Endodermal cell (in vitro differentiated cells): Measurements from ENCODE around the gene NEBL. TPM values are rescaled to one million over a fixed set of nuclear protein-coding genes. Genes with fewer than 3 reads are reported as not detected.

Experiments
- DNase-seq: peaks from one replicate; pipeline ENCODE4 v3.0.0-alpha.2; 2017
- H3K27ac ChIP-seq: 2 replicates; pipeline ENCODE4 v1.5.1; 2013; ENCODE audit warnings: mild to moderate bottlenecking, low read depth, low read length, moderate library complexity
- H3K27me3 ChIP-seq: 2 replicates; pipeline ENCODE4 v1.6.1; 2013; ENCODE audit warnings: mild to moderate bottlenecking, low read length, moderate library complexity; ENCODE audit not compliant: insufficient read depth, control insufficient read depth, poor library complexity, severe bottlenecking
- H3K36me3 ChIP-seq: 2 replicates; pipeline ENCODE4 v1.7.0; 2013; ENCODE audit warnings: mild to moderate bottlenecking, low read length, moderate library complexity; ENCODE audit not compliant: control insufficient read depth, insufficient read depth
- H3K4me1 ChIP-seq: one replicate; pipeline ENCODE4 v1.7.0; 2013; ENCODE audit warnings: low read length; ENCODE audit not compliant: control insufficient read depth, insufficient read depth
- H3K4me3 ChIP-seq: 2 replicates; pipeline ENCODE4 v1.5.1; 2013; ENCODE audit warnings: mild to moderate bottlenecking, low read length, moderate library complexity
- H3K9ac ChIP-seq: 2 replicates; pipeline ENCODE4 v1.6.1; 2013; ENCODE audit warnings: mild to moderate bottlenecking, low read length, moderate library complexity; ENCODE audit not compliant: poor library complexity, severe bottlenecking; ENCODE audit errors: extremely low read depth
- H3K9me3 ChIP-seq: 2 replicates; pipeline ENCODE4 v1.6.1; 2013; ENCODE audit warnings: mild to moderate bottlenecking, low read length, moderate library complexity; ENCODE audit not compliant: control insufficient read depth
- H3K27ac Mint-ChIP-seq: 2 replicates; pipeline ENCODE4 v1.8.0; 2020; ENCODE audit warnings: mixed read lengths
- H3K27me3 Mint-ChIP-seq: 2 replicates; pipeline ENCODE4 v1.8.0; 2021; ENCODE audit warnings: mild to moderate bottlenecking, mixed read lengths; ENCODE audit not compliant: insufficient read depth
- H3K36me3 Mint-ChIP-seq: 2 replicates; pipeline ENCODE4 v1.8.0; 2020; ENCODE audit warnings: low read depth, mixed read lengths
- H3K4me1 Mint-ChIP-seq: 2 replicates; pipeline ENCODE4 v1.8.0; 2020; ENCODE audit warnings: mixed read lengths
- H3K4me3 Mint-ChIP-seq: 2 replicates; pipeline ENCODE4 v1.8.0; 2020; ENCODE audit warnings: mild to moderate bottlenecking, moderate library complexity, mixed read lengths
- H3K9me3 Mint-ChIP-seq: 2 replicates; pipeline ENCODE4 v1.8.0; 2020; ENCODE audit warnings: mild to moderate bottlenecking, mixed read lengths
- CTCF ChIP-seq: fragments of 200-600 bp; sonication (generic); conservative IDR thresholded peaks from 2 replicates; pipeline ENCODE4 v1.5.0; 2021; ENCODE audit warnings: antibody characterized with exemption, mild to moderate bottlenecking
- WGBS, 2 experiments: methylation state at CpG; one replicate each; pipeline versions ENCODE4 v1.1.5 to v1.1.7; 2013; ENCODE audit warnings: missing lambda C conversion rate in 2 of 2, mixed read lengths in 1 of 2; ENCODE audit not compliant: insufficient coverage in 1 of 2, insufficient read length in 1 of 2; 5-methylcytosine and 5-hydroxymethylcytosine counted together
- total RNA-seq, 2 donors: library from RNA; stranded (reverse); fragmentation: NEBNext Ultra II Directional in 1 of 2; extraction: Animal tissue kit (Norgen Biotek cat#: 25700) in 1 of 2; gene quantifications; 2 replicates in 1 of 2; 3 replicates in 1 of 2; pipeline ENCODE4 v1.2.1, GENCODE V29; 2021

The NEBL gene
- total RNA-seq, 2 donors from 2014 or later = 39.8 to 61.6 TPM

GRCh38 chr10:20814116-20814515, 83.0 kb downstream of the NEBL start:
- Mint-ChIP-seq H3K4me1 (peaks cover 9% of the 10 kb centered on the region), H3K9me3 (no peaks in the 10 kb centered on the region), H3K27ac (no peak overlapping the region), H3K27me3 (no peaks in the 10 kb centered on the region), H3K4me3 (no peak overlapping the region), H3K36me3 (peaks cover 31% of the 10 kb centered on the region)
- TF ChIP-seq CTCF = no peak
- Histone ChIP-seq H3K9me3 (no peaks in the 10 kb centered on the region), H3K4me1 (no peaks in the 10 kb centered on the region), H3K4me3 (no peak overlapping the region), H3K36me3 (peaks cover 20% of the 10 kb centered on the region), H3K27me3 (no peaks in the 10 kb centered on the region), H3K27ac (no peak overlapping the region), H3K9ac (no peak overlapping the region)
- 86 to 100% methylated on average over 3 to 5 of the region's 5 CpGs for WGBS, 2 experiments
- no peak for DNase-seq

- Histone ChIP-seq H3K4me3 (no peak overlapping the region), H3K27ac (no peak overlapping the region), H3K4me1 (no peaks in the 10 kb centered on the region), H3K9ac (no peak overlapping the region), H3K36me3 (peaks cover 16% of the 10 kb centered on the region), H3K9me3 (no peaks in the 10 kb centered on the region), H3K27me3 (no peaks in the 10 kb centered on the region)
- H3K9me3 Mint-ChIP-seq = no peaks in the 10 kb centered on the region
- DNase-seq = no peak
- H3K4me1 Mint-ChIP-seq = peaks cover 6% of the 10 kb centered on the region
- TF ChIP-seq CTCF = no peak
- peaks cover 22% of the 10 kb centered on the region for H3K36me3 Mint-ChIP-seq
- H3K4me3 Mint-ChIP-seq = no peak overlapping the region
- no peak overlapping the region for H3K27ac Mint-ChIP-seq
- WGBS, 2 experiments = 88 to 89% methylated on average over 2 of the region's 2 CpGs
- H3K27me3 Mint-ChIP-seq = no peaks in the 10 kb centered on the region
These were observed 86.0 kb downstream of the NEBL start for GRCh38 chr10:20811131-20811530.

GRCh38 chr10:20809631-20810030, 87.5 kb downstream of the NEBL start:
- WGBS, 2 experiments = 94% methylated on average over 2 of the region's 2 CpGs; no CpG with 5 or more reads in 1 of the 2 experiments
- no peak overlapping the region for H3K4me3 ChIP-seq
- no peaks in the 10 kb centered on the region for H3K9me3 ChIP-seq
- H3K9ac ChIP-seq = no peak overlapping the region
- H3K27me3 ChIP-seq = no peaks in the 10 kb centered on the region
- Mint-ChIP-seq H3K27ac (peak overlapping the region; percentile 30), H3K9me3 (no peaks in the 10 kb centered on the region), H3K27me3 (no peaks in the 10 kb centered on the region), H3K4me1 (peaks cover 6% of the 10 kb centered on the region), H3K36me3 (peaks cover 21% of the 10 kb centered on the region), H3K4me3 (no peak overlapping the region)
- no peak for TF ChIP-seq CTCF
- DNase-seq = no peak
- no peaks in the 10 kb centered on the region for H3K4me1 ChIP-seq
- peaks cover 15% of the 10 kb centered on the region for H3K36me3 ChIP-seq
- H3K27ac ChIP-seq = no peak overlapping the region
